Fibroblast of pulmonary artery (primary cell): ENCODE data around the gene LAMB1.

Source experiments
- DNase-seq: peaks from one replicate; pipeline ENCODE4 v3.0.0-alpha.2; 2010; ENCODE audit warnings: low read depth
- H3K4me3 ChIP-seq: replicated peaks from 2 replicates; pipeline ENCODE4 v1.5.1; 2011; ENCODE audit warnings: low read depth, mild to moderate bottlenecking, control low read depth, low read length, moderate library complexity
- CTCF ChIP-seq: IDR thresholded peaks from 2 replicates; pipeline ENCODE4 v1.5.1; 2011; ENCODE audit warnings: mild to moderate bottlenecking, control low read depth, low read length, inconsistent platforms; ENCODE audit errors: missing control alignments

The LAMB1 gene

GRCh38 chr7:107948645-107949442, 54.1 kb downstream of the LAMB1 start:
- TF ChIP-seq CTCF: no peak
- no peak overlapping the region for H3K4me3 ChIP-seq
- peak; percentile 85 for DNase-seq

GRCh38 chr7:107946881-107947280, 56.1 kb downstream of the LAMB1 start:
- no peak overlapping the region for H3K4me3 ChIP-seq
- TF ChIP-seq CTCF: no peak
- DNase-seq: no peak

- TF ChIP-seq CTCF: no peak
- peak; percentile 52 for DNase-seq
- no peak overlapping the region for H3K4me3 ChIP-seq
These were observed 56.5 kb downstream of the LAMB1 start for GRCh38 chr7:107946451-107946850.

GRCh38 chr7:107945332-107945731, 57.6 kb downstream of the LAMB1 start:
- H3K4me3 ChIP-seq: no peak overlapping the region
- no peak for TF ChIP-seq CTCF
- no peak for DNase-seq

GRCh38 chr7:107944411-107945169, 58.4 kb downstream of the LAMB1 start:
- H3K4me3 ChIP-seq: no peak overlapping the region
- no peak for DNase-seq
- TF ChIP-seq CTCF: no peak

GRCh38 chr7:107943018-107943417, 59.9 kb downstream of the LAMB1 start:
- no peak for DNase-seq
- H3K4me3 ChIP-seq: no peak overlapping the region
- no peak for TF ChIP-seq CTCF
